Stimulated activated CD4-positive, alpha-beta T cell treated with anti-CD3 and anti-CD28 coated beads, TNF-alpha, amount 100 ng/mL, for 48 hours (primary cell): ENCODE data around the gene CBLC.

Experiments used
- DNase-seq, 3 donors: peaks; one replicate each; pipeline ENCODE4 v3.0.0-alpha.2; 2020; ENCODE audit warnings: low read depth in 3 of 3

CBLC gene

DNA sequence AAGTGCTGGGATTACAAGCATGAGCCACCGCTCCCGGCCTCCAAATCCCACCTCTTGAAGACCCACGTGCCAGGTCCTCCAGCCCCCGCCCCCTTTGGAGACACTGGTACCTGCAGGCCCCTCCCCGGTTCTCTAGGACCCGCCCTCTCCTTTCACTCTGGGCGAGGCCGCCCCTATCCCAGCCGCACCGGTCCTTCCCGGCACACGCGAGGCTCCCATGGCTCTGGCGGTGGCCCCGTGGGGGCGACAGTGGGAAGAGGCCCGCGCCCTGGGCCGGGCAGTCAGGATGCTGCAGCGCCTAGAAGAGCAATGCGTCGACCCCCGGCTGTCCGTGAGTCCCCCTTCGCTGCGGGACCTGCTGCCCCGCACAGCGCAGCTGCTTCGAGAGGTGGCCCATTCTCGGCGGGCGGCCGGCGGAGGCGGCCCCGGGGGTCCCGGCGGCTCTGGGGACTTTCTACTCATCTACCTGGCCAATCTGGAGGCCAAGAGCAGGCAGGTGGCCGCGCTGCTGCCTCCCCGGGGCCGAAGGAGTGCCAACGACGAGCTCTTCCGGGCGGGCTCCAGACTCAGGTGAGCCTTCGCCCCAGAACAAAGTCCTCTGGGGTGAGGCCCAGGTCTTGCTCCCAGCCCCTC lies at the start of gene CBLC:
Gene CBLC, plus strand, starts transcription at position 176 of the 633 bp plus-strand sequence. Its CDS starts 42 bp downstream, at position 218.
- no peak for DNase-seq

- DNase-seq, result no peak
Measured at GRCh38 chr19:44728178-44728577, 49.5 kb upstream of the CBLC start.

- no peak for DNase-seq
Measured at GRCh38 chr19:44729516-44730033, 48.1 kb upstream of the CBLC start.

DNA sequence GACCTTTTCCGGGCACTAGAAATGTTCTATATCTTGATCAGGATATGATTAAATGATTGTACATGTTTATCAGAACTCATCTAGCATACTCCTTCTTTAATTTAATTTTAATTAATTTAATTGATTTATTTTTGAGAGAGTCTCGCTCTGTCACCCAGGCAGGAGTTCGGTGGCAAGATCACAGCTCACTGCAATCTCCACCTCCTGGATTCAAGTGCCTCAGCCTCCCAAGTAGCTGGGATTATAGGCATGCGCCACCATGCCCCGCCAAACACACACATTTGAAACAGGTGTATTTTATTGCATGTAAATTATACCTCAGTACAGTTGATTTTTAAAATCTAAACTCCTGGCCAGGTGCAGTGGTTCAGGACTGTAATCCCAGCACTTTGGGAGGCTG lies 46.6 kb upstream of the CBLC start:
- DNase-seq, result no peak

DNA sequence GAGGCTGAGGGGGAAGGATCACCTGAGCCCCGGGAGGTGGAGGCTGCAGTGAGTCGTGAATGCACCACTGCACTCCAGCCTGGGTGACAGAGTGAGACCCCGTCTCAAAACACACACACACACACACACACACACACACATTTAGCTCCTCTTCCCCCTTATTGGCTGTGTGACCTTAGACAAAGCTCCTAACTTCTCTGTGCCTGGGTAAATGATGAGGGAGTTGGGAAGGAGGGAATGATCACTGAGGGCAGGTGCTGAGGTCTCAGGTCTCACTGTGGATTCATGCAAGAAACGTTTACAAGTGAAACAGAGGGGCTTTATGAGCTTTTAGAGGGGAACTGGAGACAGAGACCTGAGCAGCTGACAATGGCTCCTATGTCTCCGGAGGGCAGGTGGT lies 46.1 kb upstream of the CBLC start:
- DNase-seq, result no peak

DNA sequence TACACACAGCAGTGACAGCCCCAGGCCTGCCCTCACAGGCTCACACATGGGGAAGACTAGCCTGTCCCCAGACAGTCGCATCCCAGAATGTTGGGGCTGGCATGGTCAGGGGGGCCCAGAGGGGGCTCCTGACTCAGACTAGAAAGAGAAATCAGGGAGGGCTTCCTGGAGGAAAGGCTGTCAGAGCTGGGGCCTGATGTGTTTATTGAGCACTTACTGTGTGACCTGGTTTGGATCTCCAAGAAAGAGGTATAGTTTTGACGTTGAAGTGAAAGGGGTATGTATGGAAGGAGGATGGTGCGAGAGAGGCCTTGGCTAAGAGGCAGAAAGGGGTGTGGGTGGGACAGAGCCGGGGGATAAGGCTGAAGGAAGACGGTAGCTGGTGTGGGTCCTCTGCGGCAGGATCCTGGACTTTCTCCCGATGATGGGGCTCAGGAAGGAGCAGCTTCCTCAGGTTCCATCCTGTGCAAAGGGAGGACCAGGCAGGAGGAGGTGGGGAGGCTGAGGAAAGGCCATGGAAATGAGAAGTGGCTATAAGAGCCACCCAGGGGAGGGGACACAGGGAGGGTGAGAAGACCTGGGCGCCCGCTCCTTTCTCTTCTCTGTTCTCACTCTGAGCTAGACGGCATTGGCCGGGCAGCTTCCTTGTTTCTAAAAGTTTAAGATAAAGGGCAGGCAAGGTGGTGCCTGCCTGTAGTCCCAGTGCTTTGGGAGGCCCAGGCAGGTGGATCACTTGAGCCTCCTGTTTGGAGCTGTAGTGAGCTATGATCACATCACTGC lies 45.3 kb upstream of the CBLC start:
- DNase-seq, result no peak

GRCh38 chr19:44734357-44734756 lies 43.3 kb upstream of the CBLC start:
- no peak for DNase-seq

DNA sequence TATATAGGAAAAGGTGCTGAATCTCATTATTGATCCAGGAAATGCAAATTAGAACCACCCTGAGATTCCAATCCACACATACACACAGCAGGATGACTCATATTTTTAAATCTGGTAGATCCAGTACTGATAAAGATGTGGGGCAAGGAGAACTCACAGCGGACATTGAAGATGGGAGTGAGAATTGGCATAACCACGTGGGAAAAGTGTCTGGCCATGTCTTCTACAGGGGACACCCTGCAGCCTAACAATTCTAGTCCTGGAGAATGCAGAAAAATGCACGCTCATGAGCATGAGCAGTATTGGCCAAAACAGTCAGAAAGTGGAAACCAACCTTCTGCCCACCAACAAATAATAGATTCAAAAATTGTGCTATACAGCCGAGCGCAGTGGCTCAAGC lies 42.7 kb upstream of the CBLC start:
- no peak for DNase-seq

DNA sequence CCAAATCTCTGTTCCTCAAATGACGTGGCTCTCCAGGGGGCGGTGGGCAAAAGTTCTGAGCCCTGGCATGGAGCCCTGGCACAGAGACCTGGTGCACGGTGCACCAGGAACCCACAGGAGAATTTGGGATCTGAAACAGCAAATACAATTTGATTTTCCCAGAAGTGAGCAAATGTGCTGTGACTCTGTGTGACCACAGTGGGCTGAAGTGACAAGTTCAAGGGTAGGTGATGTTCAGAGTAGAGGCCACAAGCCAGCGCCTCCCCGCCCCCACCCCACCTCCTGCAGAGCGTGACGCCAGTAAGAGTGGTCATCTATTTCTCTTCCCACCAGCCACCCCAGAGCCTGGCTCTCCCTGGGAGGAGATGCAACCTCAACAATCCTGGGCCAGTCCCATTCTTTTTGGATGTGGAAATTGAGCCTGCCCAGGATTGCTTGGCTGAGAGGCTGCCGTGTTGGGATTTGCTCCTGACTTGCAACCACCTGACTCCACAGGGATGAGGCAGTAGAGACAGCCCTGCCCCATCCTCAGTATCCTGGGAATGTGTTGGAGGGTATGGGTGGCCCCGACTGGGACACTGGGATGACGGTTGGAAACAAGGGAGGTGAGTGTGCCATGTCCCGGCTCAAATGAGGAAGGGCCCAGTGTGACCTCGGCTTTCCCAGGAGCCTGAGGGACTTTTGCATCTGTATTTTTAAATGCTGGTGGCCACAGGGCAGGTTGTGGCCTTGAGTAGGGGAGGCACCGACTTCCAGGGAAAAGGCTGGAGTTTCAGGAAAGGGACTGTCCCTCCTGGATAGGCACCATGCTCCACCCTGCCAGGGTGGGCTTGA lies 40.2 kb upstream of the CBLC start:
- DNase-seq, result no peak

DNA sequence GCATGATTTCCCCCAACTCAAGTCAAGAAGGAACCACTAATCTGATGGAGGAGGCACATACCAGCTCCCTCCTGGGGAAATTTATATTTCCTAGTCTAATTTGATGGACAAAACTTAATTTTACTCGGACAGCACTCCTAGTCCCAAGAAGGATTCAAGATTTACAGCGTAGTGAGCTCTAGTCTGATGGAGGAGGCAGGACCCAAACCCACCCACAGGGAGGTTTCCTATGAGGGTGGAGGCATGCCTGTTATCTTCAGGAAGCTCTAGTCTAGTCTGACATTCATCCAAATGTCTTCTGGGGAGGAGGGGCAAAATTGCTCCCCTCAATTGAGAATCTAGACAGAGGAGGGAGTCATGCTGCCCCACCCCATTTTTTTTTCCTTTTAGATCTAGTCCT lies 39.6 kb upstream of the CBLC start:
- DNase-seq, result no peak

DNA sequence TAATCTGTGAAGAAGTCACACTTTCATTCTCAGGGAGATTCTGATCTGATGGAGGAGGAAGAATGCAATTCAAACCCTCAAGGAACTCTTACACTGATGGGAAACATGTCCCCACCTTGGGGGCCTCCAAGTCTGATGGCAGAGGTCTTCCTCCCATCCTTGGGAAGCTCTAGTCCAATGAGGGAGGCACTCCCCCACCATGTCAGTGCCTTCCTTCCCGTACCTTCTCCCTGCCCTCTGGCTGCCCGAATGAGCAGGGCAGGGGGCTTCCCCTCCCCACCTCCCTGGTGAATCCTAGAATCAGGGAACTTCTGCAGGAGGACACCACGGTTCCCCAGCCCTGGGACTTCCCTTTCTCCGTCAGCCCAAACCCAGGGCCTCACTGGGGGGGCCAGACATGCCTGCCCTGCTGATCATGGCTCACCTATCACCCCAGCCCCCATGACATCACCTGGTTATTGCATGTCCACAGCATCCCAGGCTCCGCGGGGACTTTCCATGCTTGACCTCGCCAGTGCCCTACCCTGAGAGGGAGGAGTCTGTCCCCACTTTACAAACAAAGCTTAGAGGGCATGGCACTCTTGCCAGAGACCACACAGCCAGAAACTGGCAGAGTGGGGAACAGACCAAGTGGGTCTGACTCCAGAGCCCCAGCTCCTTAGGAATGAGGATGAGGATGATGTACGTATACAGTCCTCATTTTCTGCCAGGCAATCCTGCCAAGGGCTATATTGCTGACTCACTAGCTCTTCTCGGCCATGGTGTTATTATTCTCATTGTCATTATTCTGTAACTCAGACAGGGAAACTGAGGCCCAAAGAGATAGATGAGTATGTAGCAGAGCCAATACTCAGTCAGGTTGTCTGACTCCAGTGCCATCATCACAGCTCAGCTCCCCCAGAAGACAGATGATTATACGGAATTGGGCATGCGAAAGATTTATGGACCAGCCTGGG lies 38.8 kb upstream of the CBLC start:
- no peak for DNase-seq

DNA sequence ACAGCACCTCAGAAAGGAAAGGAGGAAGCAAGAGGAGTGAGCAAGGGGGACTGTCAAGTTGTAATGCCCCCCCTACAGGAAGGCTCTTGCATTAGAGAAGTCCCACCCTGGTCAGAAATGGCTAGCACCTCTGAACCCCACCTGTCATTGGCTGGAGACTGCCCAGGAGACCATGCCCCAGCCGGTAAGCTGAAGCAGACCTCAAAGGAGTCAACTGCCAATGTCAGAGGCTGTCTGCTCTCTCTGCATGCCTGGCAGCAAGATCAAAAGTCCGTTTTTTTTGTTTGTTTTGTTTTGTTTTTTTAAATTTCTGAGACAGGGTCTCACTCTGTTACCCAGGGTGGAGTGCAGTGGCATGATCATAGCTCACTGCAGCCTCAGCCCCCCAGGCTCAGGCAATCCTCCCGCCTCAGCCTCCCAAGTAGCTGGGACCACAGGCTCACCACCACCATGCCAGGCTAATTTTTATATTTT lies 37.3 kb upstream of the CBLC start:
- DNase-seq, result no peak

- no peak for DNase-seq
Measured at GRCh38 chr19:44741258-44741731, 36.4 kb upstream of the CBLC start.

- DNase-seq, result no peak
Measured at GRCh38 chr19:44741841-44742329, 35.8 kb upstream of the CBLC start.

DNA sequence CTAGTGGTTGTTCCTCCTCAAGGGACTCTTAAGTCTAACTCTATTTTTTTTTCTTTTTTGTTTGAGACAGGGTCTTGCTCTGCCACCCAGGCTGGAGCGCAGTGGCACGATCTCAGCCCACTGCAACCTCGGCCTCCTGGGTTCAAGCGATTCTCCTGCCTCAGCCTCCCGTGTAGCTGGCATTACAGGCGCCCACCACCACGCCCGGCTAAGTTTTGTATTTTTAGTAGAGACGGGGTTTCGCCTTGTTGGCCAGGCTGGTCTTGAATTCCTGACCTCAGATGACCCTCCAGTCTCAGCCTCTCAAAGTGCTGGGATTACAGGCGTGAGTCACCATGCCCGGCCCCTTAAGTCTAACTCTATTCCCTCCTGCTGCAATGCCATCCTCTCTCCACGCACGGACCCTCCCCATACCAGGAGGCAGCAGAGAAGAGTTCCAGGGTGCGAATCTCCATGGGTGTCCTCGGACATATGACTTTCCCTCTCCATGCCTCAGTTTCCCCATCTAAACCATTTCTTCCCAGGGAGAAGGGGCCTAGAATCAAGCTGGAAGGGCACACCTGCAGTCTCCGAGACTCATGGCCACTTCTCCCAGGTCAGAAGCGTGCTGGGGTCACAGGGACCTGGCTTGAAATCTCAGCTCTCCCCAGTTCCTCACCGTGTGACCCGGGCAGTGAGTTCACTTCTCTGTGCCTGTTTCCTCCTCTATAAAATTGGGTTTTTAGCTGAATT lies 35.2 kb upstream of the CBLC start:
- no peak for DNase-seq

GRCh38 chr19:44744871-44745332 lies 32.8 kb upstream of the CBLC start:
- DNase-seq, result no peak

DNA sequence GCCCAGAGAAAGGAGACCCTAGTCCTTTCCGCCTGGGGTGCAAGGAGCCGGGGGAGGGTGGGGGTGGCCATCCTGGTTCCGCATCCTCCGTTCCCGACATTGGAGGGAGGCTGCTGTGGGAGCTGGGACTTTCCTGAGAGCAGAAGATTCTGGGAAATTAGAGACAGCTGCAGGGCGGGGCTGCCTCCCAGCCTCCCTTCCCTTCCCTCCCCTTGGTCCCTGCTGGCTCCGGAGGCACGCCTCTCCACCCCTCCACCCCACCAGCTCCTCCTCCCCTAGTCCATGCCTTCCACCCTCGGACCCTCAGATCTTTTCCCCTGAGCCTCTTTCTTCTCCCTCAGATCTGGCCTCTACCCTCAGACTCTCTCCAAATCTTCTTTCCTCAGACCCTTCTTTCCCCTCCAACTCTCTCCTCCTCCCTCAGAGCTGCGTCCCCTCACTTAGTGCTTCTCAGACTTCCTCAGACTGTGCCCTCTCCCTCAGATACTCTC lies 32.3 kb upstream of the CBLC start:
- DNase-seq, result no peak

DNA sequence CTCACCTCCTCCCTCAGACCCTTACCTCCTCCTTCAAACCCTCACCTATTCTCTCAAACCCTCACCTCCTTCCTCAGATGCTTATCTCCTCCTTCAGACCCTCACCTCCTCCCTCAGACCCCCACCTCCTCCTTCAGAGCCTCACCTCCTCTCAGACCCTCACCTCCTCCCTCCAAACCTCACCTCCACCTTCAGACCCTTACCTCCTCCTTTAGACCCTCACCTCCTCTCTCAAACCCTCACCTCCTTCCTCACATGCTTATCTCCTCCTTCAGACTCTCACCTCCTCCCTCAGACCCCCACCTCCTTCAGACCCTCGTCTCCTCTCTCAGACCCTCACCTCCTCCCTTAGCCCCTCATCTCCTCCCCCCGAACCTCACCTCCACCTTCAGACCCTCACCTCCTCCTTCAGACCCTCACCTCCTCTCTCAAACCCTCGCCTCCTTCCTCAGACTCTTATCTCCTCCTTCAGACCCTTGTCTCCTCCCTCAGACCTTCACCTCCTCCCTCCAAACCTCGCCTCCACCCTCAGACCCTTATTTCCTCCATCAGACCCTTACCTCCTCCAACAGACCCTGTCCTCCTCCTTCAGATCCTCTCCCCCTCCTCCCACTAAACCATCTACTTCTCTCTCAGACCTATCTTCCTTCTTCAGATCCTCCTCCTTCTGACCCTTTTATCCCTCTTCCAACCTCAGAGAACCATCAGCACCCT lies 31.6 kb upstream of the CBLC start:
- DNase-seq, result no peak

- DNase-seq, result no peak
Measured at GRCh38 chr19:44746616-44746945, 31.1 kb upstream of the CBLC start.
